ENCODE results near the gene INO80C. TPM values are rescaled to one million over a fixed set of nuclear protein-coding genes. Genes with fewer than 3 reads are reported as not detected.

INO80C gene
- total RNA-seq: 10 to 100 TPM in 3 of 4 donors, 1 to 10 TPM in 1; 9.5 to 20.6 (median 17.1) TPM

DNA sequence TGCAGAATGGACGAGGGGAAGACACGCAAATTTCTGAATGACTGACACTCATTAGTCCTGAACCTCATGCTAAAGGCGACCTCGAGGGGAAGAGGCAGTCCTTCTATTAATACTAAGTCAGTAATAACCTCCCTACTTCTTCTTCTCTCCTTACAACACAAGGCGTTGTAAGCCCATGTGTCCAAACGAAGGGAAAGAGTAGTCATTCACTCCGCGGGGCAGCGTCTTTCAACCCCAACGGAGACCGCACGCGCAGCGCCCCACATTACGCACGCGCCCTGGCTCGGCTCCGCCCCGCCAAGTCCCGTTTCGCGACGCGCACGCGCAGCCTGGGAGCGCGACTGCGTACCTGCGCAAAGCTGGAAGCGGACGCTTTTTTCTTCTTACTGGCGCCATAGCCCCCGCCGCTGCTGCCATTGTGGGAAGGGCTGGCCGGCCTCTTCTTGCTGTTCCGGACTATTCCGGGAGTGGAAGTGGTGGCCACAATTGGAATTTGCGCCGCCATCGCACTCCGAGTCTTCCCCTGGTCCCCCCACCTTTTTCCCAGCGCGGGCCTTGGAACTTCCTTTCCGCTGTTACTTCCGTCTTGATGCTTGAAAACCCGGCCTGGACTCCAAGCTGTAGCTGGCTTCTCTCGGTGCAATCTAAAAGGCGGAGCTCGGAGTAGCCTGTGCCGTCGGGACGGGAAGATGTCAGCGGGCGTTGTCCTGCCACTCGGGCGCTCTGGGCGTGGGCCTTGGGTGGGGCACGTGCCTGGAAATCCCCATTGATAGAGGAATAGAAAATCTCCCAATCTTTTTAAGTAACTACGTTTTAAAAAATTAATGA lies at the start of gene INO80C:
Gene INO80C (minus strand): TSS at position 591 of the 828 bp plus-strand sequence. CDS start 86 bp downstream, at position 505.
- Histone ChIP-seq H3K9me3 (no peaks in the 10 kb centered on the region), H3K4me3 (peak within 1 kb of the TSS; percentile 66 to 71 (median 68)), H3K27ac (peak within 1 kb of the TSS; percentile 86 to 96 (median 92)), H3K4me1 (peaks cover 0 to 32% (median 3%) of the 10 kb centered on the region in 4 donors), H3K27me3 (no peaks in the 10 kb centered on the region), H3K36me3 (no peaks in the 10 kb centered on the region)
- TF ChIP-seq POLR2A (IDR thresholded peaks at IDR 0.05) (peak; percentile 96), CTCF (IDR thresholded peaks at IDR 0.05) (peak in 3 of 6 experiments; percentile 7 to 24 (median 19))
- peak; percentile 82 to 96 (median 96) for DNase-seq

DNA sequence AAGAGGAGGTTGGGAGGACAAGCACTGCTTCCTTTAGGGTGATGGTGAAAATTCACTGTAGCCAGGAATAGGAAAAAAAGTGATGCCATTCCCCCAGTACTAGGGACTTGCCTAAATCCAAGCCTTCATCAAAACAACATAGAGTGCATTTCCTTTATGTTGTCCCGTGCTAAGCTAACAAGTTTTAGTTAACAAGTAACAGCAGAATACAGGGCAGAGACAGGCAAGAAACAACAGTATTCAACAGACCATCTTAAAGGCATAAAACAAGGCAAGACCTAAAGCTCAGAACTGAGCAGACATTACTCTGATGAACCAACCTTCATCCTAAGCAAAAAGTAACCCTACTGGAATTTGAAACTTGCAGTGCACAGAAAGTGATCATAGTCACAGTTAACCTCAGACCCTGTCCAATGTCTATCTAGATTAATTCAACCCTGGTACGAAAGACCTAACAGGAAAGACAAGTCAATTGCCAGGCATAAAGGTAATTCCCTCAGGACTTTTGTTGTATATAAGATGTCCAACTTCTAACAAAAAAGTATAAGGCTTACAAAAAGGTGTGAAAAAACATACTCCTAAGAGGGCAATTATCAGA lies 49.3 kb upstream of the INO80C start:
- H3K36me3 ChIP-seq: no peaks in the 10 kb centered on the region
- DNase-seq: no peak
- H3K4me1 ChIP-seq: no peaks in the 10 kb centered on the region
- H3K27ac ChIP-seq: no peak overlapping the region
- TF ChIP-seq CTCF (IDR thresholded peaks at IDR 0.05) (no peak), POLR2A (IDR thresholded peaks at IDR 0.05) (no peak)
- H3K27me3 ChIP-seq: no peaks in the 10 kb centered on the region
- no peak overlapping the region for H3K4me3 ChIP-seq
- H3K9me3 ChIP-seq: no peaks in the 10 kb centered on the region

DNA sequence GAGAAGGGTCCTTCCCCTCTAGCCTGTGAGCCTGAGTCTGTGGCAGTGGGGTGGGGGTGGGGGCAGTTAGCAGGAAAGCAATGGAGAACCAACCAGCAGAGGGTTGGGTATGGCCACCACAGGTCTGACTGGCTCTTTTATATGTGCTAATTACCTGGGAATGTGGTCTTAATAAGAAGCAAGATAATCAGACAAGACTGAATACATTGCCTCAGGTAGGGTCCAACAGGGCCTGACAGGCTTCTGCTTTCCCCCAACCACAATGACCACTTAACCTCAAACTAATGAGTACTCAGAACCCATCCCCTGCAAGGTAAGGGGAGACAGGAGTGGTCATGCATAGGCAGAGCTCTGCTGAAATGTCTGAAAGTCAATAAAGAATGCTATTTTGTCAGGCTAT lies 44.6 kb upstream of the INO80C start:
- no peak overlapping the region for H3K27ac ChIP-seq
- no peaks in the 10 kb centered on the region for H3K9me3 ChIP-seq
- no peak for DNase-seq
- H3K36me3 ChIP-seq: no peaks in the 10 kb centered on the region
- no peak for TF ChIP-seq POLR2A (IDR thresholded peaks at IDR 0.05)
- TF ChIP-seq CTCF (IDR thresholded peaks at IDR 0.05): no peak
- no peaks in the 10 kb centered on the region for H3K4me1 ChIP-seq
- no peak overlapping the region for H3K4me3 ChIP-seq
- H3K27me3 ChIP-seq: no peaks in the 10 kb centered on the region

GRCh38 chr18:35535297-35535696 lies 37.5 kb upstream of the INO80C start:
- no peaks in the 10 kb centered on the region for H3K4me1 ChIP-seq
- no peak overlapping the region for H3K4me3 ChIP-seq
- DNase-seq: no peak
- no peaks in the 10 kb centered on the region for H3K9me3 ChIP-seq
- TF ChIP-seq POLR2A (IDR thresholded peaks at IDR 0.05) (no peak), CTCF (IDR thresholded peaks at IDR 0.05) (no peak)
- H3K36me3 ChIP-seq: no peaks in the 10 kb centered on the region
- H3K27me3 ChIP-seq: no peaks in the 10 kb centered on the region
- no peak overlapping the region for H3K27ac ChIP-seq

- H3K4me1 ChIP-seq: no peaks in the 10 kb centered on the region
- H3K36me3 ChIP-seq: no peaks in the 10 kb centered on the region
- TF ChIP-seq CTCF (IDR thresholded peaks at IDR 0.05): no peak
- TF ChIP-seq POLR2A (IDR thresholded peaks at IDR 0.05): no peak
- no peak overlapping the region for H3K4me3 ChIP-seq
- no peak for DNase-seq
- H3K9me3 ChIP-seq: no peaks in the 10 kb centered on the region
- no peaks in the 10 kb centered on the region for H3K27me3 ChIP-seq
- no peak overlapping the region for H3K27ac ChIP-seq
Observed at GRCh38 chr18:35533916-35534405, 36.2 kb upstream of the INO80C start.
